RPMI8226 (cell line): Measurements from ENCODE around the gene OPCML.

Experiments
- DNase-seq: peaks from one replicate; pipeline ENCODE4 v3.0.0-alpha.2; 2015

Gene OPCML

DNA sequence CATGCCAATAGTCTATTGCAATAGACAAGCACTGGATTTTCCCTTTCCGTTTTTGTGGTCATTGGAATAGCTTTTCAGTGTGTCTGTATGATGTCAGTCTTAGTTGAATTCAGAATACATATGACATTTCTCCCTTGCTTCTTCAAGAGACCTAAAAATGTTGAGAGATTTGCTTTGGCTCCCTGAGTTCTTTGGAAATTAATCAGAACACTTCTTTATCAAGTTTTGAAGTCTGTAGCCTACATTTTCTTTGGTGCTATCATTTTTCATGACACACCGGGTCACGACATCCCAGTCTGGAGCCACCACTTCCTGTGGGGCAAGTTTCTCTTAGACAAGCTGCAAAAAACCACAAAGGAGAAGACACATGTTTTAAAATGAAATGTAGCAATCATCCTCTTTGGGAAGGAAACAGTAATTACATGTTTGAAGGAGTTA is 847.1 kb downstream of the OPCML start:
- no peak for DNase-seq

GRCh38 chr11:132683602-132684001 is 848.7 kb downstream of the OPCML start:
- DNase-seq, result no peak

DNA sequence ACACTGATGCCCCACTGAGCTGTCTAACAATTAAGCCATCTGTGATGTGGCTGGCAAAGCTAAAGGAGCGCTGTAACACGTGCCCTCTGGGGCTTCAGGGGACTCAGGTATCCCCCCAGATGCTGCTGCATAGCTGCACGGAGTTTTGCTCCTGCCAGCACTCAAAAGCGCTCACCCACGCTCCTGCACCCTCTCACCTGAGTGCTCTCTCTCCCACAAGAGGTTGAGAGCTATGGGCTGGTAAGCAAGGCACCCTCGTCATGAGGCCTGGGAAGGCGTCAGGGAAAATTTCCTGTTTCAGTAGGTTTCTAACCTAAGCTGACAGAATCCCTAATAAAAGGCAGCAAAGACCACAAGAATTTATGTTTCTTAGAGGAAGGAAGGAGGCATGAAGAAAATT is 850.3 kb downstream of the OPCML start:
- DNase-seq, result no peak

DNA sequence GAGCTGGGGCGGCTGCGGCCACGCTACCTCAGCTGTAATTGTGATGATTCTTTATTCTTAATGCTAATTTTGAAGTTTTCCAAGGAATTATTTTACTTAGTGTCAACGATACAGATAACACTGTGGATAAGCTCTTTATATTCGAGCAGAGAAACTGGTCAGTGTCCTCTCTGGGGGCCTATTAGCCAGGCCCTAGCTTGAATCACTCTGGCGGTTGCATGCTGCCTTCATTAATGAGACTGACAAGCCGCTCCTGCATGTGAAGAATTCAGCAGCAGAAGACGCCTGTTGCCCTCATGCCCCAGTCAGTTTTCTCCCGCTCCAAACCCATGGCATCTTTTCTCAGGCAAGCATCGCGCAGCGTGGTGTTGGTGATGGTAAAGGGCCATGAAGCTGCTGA is 851.7 kb downstream of the OPCML start:
- DNase-seq, result no peak

DNA sequence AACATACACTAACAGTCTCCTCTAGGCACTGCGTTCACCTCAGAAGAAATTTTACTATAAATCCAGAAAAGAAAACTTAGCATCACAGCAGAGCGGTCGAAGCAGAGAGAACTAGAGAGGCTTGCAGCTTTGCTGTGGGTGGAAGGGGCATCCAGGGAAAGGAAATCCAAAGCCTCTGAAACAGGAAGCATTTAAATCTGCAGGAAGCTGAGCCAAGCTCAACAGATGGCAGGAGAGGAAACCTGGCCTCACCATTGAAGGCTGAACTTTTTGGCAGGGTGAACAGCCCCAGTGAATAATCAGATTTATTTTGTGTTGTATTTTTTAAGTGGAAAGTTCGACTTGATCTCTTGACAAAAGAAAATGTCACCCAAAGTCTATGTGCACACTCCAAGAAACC is 858.1 kb downstream of the OPCML start:
- no peak for DNase-seq

- no peak for DNase-seq
Observed at GRCh38 chr11:132671851-132672370, 860.4 kb downstream of the OPCML start.

GRCh38 chr11:132670921-132671675 is 861.2 kb downstream of the OPCML start:
- DNase-seq, result no peak

- DNase-seq, result no peak
Observed at GRCh38 chr11:132669949-132670348, 862.4 kb downstream of the OPCML start.

- no peak for DNase-seq
Observed at GRCh38 chr11:132665205-132665604, 867.1 kb downstream of the OPCML start.

GRCh38 chr11:132658696-132659095 is 873.6 kb downstream of the OPCML start:
- no peak for DNase-seq

- no peak for DNase-seq
Observed at GRCh38 chr11:132658004-132658403, 874.3 kb downstream of the OPCML start.

- DNase-seq, result no peak
Observed at GRCh38 chr11:132655187-132655855, 877.0 kb downstream of the OPCML start.

DNA sequence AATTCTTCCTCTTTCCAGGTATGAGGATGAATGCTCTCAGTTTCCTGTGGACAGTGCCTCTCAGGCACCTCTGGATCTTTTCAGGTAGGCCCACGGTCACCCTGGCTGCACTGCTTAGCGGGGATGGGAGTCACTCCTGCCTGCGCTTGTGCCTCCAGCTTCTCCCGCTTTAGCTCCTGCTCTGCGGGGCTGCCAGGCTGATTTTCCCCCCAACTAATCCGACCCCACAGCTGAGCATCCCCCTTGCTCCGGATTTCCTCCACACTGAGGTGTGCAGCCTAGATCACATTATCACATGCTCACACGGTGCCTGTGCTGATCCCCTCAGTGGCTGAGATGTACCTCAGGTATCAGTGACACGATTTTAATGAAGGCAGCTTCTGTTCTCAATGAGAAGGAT is 879.1 kb downstream of the OPCML start:
- DNase-seq, result no peak

- DNase-seq, result no peak
Observed at GRCh38 chr11:132650969-132651720, 881.2 kb downstream of the OPCML start.

GRCh38 chr11:132649277-132649676 is 883.0 kb downstream of the OPCML start:
- DNase-seq, result no peak

DNA sequence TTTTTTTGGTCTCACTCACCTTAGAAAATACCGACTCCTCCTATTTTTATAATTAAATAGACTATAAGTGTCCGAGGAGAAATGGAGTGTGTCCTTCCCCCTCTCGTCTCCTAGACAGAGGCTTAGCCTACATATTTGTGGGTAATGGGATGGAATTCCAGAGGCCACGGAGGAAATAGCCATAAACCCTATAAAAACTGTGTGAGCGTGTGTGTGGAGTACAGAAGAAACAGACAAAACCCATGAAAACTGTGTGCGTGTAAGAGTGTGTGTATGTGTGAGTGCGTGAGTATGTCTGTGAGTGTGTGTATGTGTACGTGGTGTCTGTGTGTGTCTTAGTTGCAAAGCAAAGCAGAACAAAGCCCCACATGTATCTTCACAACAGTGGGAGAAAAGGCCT is 883.5 kb downstream of the OPCML start:
- DNase-seq, result no peak

GRCh38 chr11:132646890-132647289 is 885.4 kb downstream of the OPCML start:
- DNase-seq, result no peak

DNA sequence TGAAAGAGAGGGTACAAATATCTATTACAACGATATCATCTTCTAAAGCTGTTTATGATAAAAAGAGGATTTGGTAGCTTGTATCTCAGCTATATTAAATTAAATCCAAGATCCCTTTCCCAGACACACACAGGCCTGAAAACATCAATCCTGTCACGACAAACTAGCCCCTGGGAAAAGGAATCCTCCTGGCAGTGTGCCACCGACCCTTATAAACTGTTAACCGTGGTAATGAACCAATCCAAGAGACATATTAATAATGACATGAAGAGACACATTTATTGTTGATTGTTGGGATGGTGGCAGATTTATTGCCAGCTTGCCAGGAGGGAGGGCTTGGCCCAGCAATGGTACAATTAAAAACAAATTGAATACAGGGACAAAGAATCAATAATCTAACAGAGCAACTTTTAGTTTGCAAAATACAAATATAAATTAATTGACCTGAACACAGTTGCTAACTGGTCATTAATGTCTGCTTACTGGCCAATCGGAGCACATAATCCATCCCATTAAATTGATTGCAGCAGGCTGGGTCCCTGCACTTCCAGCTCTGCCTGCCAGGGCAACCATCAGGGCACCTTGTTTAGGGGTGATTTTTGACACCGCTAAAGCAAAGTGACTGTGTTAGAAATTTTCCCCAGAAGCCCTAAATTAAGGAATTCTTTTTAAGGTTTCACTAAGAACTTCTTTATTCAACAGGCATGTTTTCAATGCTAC is 887.6 kb downstream of the OPCML start:
- DNase-seq, result no peak

DNA sequence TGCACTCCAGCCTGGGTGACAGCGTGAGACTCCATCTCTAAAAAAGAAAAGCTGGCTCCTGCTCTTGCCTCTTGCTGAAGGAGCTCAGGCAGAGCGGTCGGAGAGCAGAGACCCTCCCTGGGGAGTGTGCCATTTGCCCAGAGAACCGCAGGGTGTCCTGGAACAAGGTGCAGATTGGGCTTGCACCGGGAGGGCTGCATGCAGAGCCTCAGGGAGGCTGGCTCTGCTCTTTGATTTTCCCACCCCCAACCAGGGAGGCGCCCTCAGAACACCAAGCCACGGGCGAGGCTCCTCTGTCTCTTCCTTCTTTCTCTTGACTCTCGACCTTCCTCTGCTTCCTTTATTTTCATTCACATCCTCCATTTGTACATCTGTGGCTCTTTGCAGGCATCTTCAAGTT is 889.1 kb downstream of the OPCML start:
- DNase-seq, result no peak

DNA sequence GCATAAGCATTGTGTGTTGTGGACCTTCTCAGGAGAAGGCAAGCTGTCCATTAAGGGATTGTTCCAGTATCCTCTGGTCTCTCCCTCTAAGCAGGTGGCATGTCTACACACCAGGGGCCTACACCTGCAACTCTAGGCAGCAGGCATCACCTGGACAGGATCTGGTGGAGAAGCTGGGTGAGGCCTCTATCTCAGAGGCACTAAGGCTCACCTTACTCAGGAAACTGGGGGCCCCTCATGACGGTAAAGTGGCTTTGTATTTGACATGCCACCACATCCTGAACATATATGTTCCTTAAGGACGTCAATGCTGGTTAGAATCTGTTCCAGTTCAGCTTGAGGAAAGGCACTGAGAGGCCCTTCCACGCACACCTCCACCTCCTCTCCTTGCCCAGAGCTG is 891.3 kb downstream of the OPCML start:
- no peak for DNase-seq

GRCh38 chr11:132639986-132640385 is 892.3 kb downstream of the OPCML start:
- no peak for DNase-seq

- DNase-seq, result no peak
Observed at GRCh38 chr11:132639403-132639802, 892.9 kb downstream of the OPCML start.

DNA sequence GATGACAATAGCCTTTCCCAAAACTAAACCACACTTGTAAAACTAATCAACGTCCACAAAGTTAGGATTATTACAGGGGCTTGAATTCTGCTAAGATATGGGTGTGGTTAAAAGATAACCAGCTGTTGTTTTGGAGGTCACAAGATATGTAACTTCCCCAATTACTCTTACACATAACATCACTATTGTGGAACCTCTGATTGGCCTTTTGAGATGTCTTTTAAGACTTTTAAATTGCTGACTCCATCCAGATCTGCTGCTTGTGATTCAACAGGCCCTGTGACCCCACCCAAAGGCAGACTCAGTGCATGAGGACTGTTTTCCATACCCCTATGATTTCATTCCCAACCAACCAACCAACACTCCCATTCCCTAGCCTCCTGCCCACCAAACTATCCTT is 893.9 kb downstream of the OPCML start:
- no peak for DNase-seq
